NCI-H2227 (cell line): ENCODE results near the gene AGPS.
"Not testable (repeated sequence)": the region's sequence is repeated elsewhere in the genome, so short reads cannot be mapped to it uniquely, and the experiment has no call there.

Experiments used
- DNase-seq: peaks from one replicate; lab custom pipeline; 2025; ENCODE audit not compliant: unreplicated experiment; lab: John Stamatoyannopoulos, UW

AGPS gene

GRCh38 chr2:177548636-177549035 lies 156.1 kb downstream of the AGPS start:
- no peak for DNase-seq

DNA sequence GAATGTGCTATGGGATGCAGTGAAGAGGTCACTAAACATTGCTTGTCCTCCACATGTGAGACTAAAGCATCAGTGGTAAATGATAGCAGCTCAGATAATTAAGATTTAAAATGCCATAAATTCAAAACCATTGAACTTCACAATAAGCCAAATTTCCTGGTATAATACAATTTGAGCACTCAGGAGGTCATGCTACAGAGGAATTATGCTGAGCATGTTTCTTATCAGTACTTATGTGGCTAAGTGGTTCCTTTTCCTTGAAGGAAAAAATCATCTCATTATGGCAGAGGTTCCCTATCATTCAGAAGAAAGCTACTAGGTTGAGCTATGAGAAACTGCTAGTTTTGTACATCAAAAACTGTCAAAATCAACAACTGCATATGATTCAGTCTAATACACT lies 156.6 kb downstream of the AGPS start:
- no peak for DNase-seq

DNA sequence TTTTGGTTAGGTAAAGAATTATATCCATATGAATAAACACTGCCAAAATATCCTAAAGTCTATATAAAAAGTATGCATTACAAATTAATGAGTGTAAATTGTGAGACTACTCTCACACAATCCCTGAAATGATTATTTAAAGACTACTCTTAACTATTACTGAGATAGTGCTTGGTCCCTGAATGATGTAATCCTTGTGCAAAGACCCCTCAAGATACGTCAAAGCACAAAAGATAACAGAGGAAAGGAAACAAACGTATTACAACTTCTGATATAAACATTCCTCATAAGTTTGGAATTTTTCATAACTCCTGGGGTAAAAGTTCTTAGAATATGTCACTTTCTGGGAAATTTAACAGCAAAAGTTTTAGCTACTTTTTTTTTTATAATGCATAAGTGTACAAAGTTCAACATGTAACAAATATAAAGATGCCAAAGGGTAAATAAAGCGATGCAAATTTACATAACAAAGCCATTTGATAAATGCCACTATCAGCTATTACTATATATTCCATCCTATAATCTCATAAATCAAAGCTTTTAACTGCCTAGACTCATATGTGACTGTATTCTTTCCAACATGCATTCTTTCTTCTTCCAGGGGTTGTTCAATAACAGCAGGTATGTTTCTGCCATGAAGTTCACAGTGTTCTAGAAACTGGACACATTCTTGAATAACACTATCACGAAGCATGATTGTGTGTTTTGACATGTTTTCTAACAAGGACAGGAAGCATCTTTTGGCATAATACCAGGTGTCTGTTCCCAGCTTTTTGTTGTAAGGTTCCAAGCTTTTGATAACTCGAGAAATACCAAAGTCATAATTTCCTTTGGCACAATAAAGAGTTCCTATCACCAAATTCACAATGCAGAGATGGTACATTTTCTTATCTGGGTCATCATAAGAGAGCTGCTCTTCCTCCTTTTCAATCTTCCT lies 158.0 kb downstream of the AGPS start:
- DNase-seq: no peak

DNA sequence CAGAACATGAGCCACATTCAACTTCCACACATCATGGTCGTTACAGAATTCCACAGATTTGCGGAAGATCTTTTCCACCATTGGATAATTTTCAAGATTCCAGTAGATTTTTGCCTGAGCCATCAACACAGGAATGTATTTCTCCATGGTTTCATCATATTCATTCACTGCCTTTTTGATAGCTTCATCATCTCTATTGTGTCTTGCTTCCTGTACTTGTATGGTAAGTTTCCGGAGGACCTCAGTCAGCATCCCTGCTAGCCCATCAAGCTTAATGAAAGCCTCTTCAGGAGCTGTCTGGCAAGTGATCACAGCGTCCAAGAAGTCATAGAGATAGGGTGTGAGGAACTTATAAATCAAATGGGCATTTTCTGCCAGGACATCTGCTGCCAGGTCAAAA lies 158.8 kb downstream of the AGPS start:
- DNase-seq: not testable (repeated sequence)

DNA sequence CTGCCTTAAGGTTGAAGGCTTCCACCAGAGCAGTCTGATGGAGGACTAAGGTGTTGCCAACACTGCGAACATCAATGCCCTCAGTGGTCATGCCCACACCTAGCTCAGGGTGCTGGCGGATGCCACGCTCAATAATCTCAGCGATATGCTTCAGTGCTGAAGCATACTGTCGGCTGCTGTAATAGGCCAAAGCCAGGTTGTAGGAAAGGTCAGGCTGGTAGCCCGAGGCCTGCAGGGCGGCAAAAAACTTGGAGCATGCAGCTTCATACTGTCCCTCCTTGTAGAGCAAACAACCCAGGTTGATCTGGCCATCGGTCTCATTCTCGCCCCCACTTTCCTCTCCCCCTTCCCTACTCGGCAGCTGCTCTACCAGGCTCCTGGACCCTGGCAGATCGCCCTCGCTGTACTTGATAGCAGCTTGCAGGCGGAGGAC lies 159.4 kb downstream of the AGPS start:
- DNase-seq: peak; percentile 80

GRCh38 chr2:177552422-177553175 lies 160.0 kb downstream of the AGPS start:
- peak; percentile 97 for DNase-seq

GRCh38 chr2:177553176-177553884 lies 160.8 kb downstream of the AGPS start:
- DNase-seq: peak; percentile 50

- DNase-seq: no peak
Observed at GRCh38 chr2:177554365-177554764, 161.8 kb downstream of the AGPS start.

DNA sequence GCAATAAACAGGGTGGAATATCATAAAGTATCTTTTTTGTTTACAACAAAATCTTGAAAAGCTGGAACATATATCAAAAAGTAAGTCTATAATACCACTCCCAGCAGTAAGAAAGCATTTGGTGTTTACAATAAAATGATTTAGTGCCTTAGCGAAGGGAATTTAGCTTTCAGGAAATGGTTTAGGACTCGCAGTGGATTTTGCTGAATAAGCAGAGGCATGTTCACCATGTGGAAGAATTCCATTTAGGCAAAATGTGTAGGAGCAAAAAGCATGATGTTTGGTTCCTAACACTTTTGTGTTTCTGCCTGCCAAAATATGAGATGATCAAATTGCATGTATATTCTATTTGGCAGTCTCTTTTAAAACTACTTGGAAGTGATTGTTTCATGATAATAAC lies 163.6 kb downstream of the AGPS start:
- DNase-seq: no peak

DNA sequence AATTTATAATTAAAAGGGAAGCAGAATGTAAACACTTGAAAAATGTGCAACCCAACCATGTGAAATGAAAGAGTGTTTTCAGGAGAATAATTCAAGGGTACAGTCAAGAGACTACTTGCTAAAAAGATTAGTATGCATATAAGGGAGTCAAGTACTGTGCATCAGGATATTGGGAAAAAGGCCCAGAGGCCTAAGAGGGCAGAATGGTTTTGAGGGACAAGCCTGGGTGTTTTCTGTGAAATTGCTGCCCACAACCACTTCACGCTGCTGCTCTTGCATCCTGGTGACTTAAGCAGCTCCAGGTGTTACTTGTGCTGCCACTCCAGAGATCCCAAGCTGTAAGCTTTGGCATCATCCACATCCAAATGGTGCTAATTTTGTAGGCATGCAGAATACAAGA lies 165.2 kb downstream of the AGPS start:
- no peak for DNase-seq

GRCh38 chr2:177559638-177560037 lies 167.1 kb downstream of the AGPS start:
- no peak for DNase-seq

GRCh38 chr2:177568390-177568789 lies 175.8 kb downstream of the AGPS start:
- no peak for DNase-seq

GRCh38 chr2:177568893-177569292 lies 176.3 kb downstream of the AGPS start:
- no peak for DNase-seq

- peak; percentile 25 for DNase-seq
Observed at GRCh38 chr2:177572236-177572671, 179.7 kb downstream of the AGPS start.

GRCh38 chr2:177573120-177573519 lies 180.5 kb downstream of the AGPS start:
- peak; percentile 24 for DNase-seq

- no peak for DNase-seq
Observed at GRCh38 chr2:177574356-177574755, 181.8 kb downstream of the AGPS start.

- DNase-seq: no peak
Observed at GRCh38 chr2:177575358-177575757, 182.8 kb downstream of the AGPS start.

DNA sequence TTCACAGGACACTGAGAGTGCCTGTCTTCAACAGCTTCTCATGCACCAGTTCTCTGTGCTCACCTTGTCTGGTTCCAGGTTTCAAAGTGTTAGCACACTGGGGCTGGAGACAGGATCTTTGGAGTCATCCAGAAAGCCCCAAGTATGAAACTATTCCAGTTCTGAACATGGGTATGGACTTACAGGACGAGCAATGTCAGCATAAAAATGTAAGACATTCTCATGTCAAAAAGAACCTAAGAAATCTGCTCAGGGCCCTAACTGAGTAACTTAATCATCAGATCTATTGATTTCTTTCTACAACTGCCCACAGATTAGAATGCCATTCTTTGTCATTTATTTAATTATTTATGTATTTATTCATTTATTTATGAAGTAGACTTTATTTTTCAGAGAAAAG lies 184.5 kb downstream of the AGPS start:
- no peak for DNase-seq

DNA sequence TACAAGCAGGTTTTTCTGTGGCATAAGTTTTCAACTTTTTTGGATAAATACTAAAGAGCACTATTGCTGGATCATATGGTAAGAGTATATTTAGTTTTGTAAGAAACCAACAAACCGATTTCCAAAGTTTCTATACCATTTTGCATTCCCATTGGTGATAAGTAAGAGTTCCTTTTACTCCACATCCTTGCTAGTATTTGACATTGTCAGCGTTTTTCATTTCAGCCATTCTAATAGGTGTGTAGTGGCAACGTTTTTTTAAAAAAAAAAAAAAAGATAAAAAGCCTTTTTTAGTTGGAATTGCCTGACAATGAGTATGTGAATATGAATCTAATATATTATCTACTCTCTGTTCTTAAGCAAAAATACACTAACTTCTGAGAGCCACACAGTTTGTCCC lies 185.9 kb downstream of the AGPS start:
- DNase-seq: no peak

GRCh38 chr2:177579486-177580036 lies 187.0 kb downstream of the AGPS start:
- DNase-seq: no peak

DNA sequence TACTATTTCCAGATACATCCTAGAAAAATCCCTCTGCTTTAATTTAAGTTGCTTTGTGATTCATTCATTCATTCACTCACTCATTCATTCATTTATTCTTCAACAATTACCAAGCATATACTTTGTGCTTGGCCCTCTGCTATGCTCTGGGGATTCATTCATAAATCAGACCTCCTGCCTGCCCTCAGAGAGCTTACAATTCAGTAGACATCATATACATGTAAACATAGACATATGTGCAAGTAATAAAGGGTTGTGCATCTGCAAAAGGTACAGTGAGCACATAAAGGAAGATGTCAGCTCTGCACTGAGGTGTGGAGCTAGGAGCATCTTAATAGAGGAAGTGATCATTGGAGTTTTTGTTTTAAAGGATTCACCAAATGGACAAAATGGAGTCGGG lies 189.4 kb downstream of the AGPS start:
- DNase-seq: no peak
